Dermis blood vessel endothelial cell (primary cell): Measurements from ENCODE around the gene CTNNBIP1. TPM values are rescaled to one million over a fixed set of nuclear protein-coding genes. Genes with fewer than 3 reads are reported as not detected.

Experiments
- DNase-seq: peaks from one replicate; pipeline ENCODE4 v3.0.0; 2010
- total RNA-seq: library from RNA; depleted of rRNA; stranded (reverse); fragments of >200 nt; gene quantifications from 2 replicates; pipeline ENCODE4 v1.2.3, GENCODE V29; 2014

CTNNBIP1 gene
- total RNA-seq, 1 donor from 2014 or later: 90.9 TPM

DNA sequence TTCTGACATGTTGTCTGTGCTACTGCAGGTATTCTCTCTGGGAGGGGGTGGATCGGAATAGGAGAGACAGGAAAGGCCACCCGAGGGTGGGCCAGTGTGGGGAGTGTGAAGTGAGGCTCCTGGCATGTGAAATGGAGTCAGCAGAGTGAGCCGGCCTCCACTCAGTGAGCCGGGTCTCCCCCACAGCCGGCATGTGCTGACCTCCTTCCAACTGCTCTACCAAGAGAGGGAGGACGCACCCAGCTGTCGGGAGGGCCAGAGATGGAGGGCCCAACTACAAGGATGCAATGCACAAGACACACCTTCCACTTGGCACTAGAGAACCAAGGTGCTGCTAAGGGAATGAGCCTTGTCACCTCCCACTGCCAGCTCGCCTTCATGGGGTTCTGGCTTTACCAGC, 58.1 kb downstream of the CTNNBIP1 start:
- no peak for DNase-seq

DNA sequence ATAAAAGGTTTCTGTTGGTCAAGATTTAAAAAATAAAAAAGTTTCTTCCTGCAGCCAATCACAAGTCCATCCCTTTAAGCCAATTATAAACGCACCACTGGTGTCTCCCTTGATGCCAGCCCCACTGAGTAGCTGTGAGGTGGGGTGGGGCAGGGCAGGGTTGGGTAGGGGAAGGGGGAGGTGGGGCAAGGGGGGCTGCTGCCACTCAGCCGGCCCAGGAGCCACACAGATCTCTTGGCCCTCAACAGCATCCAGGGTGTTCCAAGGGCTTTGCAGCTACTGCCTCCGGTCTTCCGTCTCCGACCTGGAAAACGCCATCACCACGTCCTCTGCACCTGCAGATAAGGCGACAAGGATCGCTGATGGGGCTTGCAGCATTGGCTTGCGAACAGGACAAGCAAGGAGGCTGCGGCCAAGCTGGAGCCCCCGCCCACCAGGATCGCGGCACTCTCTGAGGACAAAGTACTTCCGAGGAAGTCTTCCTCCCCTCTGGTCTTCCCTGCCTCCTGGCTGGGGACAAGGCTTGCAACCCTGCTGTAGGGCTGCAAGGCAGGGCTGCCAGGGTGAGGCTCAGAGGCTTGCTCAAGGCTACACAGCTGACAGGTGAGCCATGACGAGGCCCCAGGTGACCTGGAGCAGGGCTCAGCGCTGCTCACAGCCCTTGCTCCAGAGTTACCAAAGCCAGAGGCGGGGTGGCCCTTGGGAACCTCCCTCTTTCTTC, 59.5 kb downstream of the CTNNBIP1 start:
- no peak for DNase-seq

DNA sequence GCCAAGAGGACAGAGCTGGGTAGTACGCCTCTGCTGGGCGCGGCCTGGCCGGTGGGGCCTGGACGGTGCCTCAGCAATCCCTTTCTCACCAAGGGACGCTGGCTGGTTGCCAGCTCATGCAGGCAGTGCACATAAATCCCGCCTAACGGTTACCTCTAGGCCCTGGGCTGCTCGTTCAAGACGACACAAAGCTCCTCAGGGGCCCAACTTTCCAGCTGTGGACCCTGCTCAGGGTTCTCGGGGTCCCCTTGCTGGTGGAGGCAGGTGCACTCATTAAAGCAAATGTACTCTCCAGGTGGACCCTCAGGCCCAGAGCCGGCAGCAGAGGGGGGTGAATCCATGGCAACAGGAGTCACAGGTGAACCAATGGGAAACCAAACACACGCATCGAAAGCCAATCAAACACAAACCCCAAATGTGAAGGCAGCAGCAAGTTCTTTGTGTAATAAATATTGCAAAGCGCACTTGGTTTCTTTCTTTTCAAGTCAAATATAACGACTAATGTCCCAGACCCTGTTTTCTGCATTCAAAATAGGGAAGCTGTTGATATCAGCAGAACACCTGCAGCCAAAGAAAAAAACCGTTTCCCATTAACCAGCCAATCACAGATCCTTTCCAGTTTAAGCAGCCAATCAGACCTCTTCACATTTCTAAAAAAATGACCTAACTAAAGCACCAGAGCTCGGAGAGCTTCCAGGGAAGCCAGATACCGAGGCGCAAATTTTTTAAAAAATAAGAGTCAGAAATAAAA, 60.2 kb downstream of the CTNNBIP1 start:
- no peak for DNase-seq

DNA sequence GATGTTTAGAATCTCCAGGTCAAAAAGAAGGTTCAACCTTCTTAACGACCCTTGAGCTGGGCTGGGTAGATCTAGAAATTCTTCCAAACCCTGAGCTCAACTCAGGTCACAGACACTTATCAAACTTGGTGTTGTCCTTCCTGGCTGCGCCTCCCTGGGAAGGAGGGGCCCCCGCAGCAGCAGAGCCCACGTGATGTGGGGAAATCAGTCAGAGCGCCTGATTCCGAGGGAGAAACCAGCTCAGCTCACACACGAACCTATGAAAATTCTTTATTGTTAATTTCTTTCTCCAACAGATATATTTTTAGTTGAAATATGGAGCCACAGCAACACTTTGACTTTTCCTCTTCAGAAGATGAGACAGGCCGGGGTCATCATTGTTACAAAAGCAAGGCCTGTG, 62.0 kb downstream of the CTNNBIP1 start:
- no peak for DNase-seq

DNA sequence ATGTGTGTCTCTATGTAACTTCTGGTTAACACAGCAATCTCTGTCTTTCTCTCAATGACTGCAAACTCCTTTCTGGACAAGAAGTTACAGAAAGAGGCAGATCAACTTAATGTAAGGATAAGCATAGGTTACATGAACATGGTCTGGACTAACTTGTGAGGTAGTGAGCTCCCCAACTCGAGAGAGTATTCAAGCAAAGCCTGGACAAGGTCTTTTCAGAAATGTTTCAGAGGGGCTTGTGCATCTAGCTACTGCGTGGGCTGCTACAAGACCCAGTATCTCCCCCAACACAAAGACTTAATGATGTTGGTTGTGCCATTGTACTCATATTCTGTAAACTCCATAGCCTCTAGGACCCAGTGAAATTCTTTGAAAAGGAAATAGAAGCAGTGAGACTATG, 62.8 kb downstream of the CTNNBIP1 start:
- DNase-seq: no peak

DNA sequence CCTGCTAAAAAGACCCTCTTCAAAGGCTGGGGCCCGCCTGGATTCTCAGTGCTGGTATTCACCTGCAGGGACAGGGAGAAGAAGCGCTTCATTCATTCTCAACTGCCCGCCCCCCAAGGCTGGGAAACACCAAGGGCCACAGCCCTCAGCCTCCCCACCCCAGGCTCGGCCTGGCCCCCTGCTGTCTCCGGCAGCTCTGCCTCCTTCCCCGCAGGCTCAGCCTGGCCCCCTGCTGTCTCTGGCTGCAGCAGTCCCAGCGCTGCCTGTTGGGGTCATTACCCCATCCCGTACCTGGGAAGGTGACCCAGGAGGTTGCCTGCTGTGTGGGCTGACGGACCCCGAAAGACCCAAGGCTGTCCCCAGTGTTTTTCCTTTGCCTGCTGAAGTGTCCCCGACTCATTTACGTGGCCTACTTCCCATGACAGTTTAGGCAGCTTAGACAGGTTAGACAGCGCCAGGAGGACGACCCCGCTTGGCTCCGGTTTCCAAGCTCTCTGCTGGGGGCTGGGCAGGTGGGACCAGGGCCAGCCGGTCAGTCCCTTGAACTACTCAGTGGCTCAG, 63.4 kb downstream of the CTNNBIP1 start:
- no peak for DNase-seq

DNA sequence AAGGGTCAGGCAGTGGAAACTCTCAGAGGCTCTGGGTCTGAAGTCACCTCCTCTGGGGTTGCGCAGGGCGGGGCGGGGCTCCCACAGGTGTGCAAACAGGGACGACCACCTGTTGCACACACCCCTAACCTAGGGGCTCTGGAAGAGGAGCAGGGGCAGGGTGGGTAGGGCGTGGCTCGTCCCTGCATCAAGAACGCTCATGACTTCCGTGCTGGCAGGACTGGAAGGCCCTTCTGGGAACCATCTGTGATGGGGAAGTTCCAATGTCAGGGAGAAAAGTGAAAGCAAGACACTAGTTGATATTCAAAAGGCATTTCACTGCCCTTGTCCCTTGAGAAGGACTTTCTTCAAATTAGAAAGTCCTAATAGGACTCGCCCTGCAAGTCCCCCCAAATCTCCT, 64.2 kb downstream of the CTNNBIP1 start:
- DNase-seq: no peak

DNA sequence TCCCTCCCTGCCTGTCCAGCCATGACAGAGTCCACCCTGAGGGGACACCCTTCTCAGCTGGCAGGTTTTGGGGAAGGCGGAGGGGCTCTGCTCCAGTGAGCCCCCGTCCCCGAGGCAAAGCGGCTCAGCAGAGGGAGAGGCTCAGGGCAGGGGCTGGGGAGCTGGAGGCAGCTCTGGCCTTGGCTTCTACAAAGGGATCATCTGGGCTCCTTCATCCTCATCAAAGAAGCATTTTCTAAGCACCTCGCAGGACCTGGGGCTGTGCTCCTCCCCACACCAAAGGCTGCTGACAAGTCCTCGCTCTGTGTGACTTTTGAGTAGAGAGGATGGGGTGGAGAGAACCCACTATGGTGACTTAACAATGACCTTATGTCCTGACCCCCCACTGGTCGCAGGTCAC, 65.3 kb downstream of the CTNNBIP1 start:
- no peak for DNase-seq

DNA sequence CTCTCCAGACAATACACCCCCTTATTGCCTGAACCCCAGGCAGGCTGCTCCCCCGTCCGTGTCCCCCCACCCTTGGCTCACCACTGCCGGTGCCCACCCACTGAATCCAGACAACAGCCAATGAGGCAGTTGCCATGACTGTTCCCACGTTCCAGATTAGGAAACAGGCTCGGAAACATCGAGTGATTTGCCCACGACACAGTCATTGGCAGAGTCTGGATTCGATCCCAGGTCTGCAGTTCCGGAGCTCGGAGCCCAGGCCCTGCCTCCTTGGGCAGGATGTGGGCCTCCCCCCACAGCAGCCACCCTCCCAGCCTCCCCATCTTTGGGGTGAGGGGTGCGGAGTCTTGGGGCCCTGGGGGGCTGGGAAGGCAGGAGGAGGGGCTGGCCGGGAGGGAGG, 66.0 kb downstream of the CTNNBIP1 start:
- DNase-seq: peak; percentile 38

DNA sequence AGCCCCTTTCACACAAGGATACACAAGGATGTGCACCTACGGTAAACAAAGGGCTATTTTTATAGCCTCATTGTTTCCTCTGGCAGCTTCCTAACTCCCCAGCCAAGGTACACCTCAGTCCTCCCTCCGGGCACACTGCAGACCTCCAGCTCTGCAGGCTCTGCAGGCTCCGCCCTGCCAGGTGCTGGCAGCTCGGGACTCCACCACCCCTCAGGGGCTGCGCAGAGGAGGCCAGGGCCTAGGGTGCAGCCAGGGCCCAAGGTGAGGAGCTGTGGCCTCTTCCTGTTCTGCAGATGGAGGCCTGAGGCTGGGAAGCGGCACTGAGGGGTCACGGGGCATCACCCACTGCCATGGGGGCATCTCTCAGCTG, 66.5 kb downstream of the CTNNBIP1 start:
- no peak for DNase-seq

DNA sequence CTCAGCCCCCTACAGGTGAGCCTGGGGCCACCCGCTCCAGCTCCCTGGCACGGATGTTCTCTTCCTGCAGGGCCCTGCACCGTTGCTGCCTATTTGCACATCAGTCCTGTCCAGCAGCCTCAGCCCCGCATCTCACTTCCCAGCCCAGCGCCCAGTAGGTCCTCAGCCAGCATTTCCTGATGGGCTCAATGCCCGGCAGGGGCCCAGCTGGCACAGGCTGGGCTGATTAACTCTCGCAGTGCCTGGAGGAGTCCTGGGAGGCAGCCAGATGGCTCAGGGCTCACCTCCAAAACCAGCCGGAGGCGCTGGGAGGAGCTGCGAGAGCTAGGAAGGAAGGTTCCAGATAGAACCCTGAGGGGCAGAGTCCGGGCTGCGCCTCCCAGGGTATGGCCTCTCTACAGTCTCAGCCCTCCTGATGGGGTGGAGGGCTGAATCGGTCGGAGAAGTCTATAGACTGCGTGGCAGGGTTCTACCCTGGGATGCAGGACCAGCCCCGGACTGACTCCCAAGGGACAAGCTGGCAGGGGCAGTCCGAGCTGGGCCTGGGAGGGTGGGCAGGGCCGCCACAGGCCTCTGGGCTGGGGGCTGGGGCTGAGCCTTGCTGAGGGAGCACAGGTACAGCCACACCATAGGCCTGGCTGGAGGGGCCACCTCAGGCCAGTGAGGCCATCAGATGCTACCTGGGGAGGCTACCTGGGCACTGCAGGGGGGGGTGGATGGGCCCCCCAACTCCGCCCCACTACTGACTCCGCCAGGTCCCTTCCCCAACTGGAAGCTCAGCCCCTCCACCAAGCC, 67.1 kb downstream of the CTNNBIP1 start:
- peak; percentile 25 for DNase-seq

DNA sequence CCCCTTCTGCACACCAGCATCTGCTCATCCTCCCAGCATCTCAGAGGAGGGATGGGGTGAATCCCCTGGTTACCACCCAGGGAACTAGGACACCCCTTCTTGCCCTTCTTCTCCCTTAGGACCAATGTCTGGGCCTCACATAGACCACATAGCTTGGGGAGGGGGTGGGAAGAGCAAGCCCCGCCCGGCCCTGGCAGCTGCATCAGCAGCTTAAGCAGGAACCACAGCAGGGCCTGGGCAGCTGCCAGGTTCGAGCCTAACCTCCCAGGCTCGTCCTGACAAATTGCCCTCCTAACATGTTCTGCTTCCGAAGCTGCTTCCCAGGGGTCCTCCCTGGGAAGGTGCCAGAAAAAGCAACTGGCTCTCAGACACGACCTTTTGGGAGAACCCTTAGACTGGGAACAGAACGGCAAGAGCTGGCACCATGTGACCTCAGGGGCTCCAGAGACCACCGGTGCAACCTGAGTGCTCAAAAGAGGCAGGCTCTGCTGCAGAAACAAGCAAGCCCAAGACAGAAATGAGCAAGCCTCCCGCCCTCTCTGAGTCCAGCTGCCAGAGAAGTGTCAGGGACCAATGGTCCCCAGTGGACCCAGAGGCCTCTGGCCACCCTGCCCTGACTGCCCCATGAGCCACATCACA, 67.9 kb downstream of the CTNNBIP1 start:
- no peak for DNase-seq

DNA sequence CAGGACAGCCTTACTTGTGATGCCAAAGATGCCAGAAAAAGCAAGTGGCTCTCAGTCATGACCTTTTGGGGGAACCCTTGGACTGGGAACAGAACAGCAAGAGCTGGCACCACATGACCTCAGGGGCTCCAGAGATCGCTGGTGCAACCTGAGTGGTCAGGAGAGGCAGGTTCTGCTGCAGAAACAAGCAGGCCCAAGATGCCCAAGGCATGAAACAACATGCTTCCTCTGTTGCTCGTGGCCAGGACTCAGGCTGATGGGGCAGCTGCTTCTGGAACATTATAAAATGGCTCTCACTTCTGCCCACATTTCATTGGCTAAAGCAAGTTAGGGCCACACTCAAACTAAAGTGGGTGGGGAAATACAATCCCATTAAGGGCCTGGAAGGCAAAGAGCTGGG, 68.6 kb downstream of the CTNNBIP1 start:
- no peak for DNase-seq

DNA sequence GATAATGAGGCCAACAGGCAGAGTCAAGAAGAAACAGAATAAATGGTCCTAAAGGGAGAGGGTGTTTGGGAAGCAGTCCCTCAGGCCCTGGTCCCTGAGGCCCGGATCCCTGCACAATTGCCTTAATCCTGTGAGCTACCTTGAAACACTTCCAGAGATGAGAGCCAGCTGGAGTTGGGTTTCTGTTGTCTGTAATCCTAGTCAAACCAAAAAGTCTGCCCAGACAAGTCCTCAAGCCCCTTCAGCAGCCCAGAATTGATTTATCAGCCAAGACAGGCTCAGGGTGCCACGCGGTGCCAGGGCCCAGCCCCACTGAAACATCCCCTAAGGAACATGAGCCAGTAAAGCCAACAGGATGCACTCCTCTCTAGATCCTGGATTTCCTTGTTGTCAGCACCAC, 69.9 kb downstream of the CTNNBIP1 start:
- DNase-seq: no peak

DNA sequence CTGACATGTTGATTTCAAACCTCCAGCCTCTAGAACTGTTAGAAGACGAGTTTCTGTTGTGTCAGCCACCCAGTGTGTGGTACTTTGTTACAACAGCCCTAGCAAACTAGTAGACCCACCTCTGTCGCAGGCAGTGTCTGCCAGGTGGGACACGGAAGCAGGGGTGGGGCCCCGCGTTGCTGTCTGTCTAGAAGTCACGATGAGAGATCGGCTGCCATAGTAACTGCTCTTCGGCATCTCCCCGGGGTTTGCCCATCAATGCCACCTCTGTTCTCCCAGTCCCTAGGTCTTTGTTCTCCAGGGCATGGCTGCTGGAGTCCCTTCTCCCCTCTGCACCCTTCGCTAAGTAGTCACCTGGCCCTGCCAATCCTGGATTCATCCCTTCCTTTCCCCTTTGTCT, 71.1 kb downstream of the CTNNBIP1 start:
- no peak for DNase-seq

DNA sequence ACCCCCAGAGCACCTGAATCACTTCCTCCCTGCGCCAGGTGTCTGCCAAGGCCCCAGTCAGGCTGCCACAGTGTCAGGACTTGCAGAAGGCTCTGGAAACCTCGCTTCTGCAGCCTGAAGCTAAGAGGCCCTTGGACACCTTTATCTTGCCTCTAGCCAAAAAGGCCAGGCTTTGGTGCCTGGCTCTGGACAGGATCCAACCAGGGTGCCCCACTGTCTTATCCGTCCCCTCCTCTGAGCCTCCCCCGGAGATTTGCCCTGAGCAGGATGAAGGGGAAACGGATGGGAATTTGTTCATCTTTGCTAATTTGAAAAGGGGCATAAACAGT, 73.5 kb downstream of the CTNNBIP1 start:
- no peak for DNase-seq

DNA sequence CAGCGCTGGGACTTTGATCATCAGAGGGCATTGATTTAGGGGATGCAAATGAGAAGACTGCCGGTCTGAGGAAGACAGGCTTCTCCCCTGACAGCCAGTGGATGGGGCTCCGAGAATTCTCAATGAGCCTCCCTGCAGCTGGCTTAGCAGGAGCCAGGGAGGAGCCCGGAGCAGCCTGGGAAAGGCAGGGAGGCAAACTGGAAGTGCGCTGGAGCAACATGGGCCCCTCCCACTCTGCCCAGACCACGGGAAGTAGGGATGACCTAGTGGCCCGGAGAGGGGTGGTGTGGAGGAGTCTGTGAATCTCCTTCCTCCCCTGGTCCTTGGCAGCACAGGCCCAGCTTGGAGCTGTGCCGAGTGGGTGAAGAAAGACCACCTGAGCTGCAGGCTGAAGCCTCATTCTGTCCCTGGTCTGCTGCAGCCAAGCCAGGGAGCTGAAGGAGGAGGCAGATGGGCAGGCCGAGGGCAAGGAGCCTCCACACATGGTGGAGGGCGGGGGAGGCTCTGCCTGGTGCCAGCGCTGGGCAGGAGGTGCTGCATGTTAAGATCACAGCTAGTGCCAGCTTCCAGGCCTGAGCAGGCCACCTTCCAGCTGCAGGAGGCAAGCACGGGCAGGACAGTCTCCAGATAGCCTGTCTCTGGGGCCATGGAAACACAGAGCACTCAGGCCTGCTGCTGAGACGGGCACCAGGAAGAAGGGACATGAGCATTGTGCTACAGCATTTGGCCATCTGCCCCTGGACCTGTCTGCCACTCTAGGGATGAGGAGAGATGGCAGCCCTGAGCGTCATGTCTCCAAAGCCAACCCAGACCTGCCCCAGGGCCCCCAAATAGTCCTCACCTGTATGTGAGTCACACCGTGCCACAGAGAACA, 74.1 kb downstream of the CTNNBIP1 start:
- peak; percentile 24 for DNase-seq

DNA sequence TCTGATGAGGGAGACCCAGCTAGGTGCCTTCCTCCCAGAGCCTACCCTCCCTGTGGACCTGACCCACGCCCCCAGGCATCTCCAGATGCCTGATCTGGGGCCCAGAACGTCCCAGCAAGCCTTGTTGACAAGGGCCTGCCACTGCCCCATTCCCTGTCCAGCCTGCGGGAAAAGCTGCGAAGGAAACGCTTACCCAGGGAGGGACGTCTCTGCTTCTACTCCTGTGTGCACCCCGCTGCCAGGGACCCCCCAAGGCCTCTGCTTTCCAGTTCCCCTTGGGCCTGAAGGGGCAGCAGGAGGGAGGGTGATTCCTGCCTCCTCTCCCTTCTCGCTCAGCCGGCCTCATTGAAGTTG, 74.7 kb downstream of the CTNNBIP1 start:
- DNase-seq: no peak

DNA sequence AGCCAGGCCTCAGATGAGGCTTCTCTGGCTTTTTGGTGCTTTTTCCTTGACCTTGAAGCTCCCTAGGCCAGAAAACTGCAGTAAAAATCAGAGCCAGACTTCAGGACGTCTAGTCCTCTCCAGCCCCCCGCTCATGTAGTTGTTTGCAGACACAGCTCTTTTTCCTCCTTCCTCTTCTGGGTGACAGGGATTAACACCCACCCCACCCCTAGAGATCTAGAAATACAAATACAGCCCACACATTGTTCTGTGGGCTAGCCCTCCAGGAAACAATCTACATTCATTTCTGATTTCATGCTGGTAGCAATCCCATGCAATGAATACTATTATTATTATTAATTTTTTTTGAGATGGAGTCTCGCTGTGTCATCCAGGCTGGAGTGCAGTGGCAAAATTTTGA, 76.4 kb downstream of the CTNNBIP1 start:
- DNase-seq: no peak

DNA sequence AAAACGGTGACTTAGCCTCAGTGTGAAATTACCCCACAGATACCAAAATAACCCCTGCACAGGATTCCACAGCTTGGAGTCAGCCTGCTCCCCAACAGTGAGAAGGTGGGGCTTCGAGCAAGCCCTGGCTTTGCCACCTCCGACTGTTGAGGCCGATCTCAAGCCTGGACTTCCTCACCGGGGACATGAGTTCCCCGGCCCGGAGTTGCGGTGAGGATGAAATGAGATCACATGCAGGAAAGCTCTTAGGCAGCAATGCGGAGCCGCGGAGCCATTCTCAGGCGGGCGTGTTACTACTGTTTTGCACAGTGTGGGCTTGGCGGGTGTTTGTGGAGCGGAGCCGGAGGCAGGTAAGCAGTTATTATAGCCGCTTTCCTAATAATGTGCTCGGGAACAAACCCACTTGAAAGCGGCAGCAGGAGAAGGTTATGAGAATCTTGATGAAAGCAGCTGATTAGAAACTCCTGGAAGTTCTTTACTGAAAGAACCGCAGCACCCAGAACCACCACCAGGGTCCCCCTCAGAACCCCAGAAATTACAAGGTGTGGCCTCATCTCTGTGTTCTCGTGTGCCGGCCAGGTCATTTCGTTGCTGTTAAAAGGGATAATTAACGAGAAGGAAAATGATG, 82.4 kb downstream of the CTNNBIP1 start:
- DNase-seq: peak; percentile 48

DNA sequence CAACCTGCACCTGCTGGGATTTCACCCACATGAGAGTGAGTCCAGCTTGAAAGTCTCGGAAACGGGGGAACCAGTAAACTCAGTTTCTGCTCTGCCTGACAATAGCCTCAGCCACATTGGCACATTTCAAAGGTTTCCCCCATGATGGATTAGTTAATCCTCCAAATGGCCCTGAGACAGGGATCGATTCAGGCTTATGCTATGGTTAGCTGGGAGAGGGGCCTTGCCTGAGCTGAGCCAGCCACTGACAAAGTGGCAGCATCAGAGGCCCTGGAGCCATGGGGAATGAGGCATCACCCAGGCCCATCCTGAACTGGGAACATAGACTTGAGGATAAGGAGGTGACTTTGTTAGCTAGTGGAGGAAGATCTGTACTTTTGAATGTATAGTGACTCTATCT, 83.5 kb downstream of the CTNNBIP1 start:
- no peak for DNase-seq

DNA sequence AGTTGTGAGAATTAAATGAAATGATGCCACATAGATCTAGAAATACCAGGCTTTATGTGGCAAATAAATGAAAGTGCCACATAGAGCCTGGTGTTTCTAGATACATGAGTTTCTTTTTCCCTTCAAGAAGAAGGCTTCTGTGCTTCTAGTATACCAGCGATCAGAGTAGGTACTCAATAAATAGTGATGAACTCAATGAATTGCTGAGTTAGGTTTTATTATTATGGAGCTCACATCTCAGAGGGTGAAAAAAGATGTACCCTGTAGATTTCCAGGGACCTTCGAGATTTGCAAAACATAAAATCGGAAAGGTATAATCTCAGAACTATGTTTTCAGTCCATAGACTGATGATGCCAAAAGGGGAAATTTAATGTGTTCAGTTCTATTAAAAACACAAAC, 84.0 kb downstream of the CTNNBIP1 start:
- no peak for DNase-seq
